Breast epithelium (tissue), 3 donors: ENCODE measurements around the gene PKNOX2.

Experiments
- CTCF ChIP-seq, 3 donors: fragments of 450-650 bp; IDR thresholded peaks; one replicate each; pipeline ENCODE4 v1.5.1; 2016 to 2017; ENCODE audit warnings: antibody characterized with exemption in 3 of 3, mild to moderate bottlenecking in 3 of 3, moderate library complexity in 3 of 3
- POLR2A ChIP-seq: fragments of 450-650 bp; IDR thresholded peaks from one replicate; pipeline ENCODE4 v1.6.1; 2016; ENCODE audit warnings: antibody characterized with exemption, mild to moderate bottlenecking, moderate library complexity
- POLR2AphosphoS5 ChIP-seq, 3 donors: sonication (generic); formaldehyde crosslinking; IDR thresholded peaks; one replicate each; pipeline ENCODE4 v1.6.1; 2017; ENCODE audit warnings: antibody characterized with exemption in 3 of 3

GRCh38 chr11:125393331-125393730 is 228.8 kb downstream of the PKNOX2 start:
- TF ChIP-seq CTCF (IDR thresholded peaks at IDR 0.05) (no peak), POLR2A (no peak), POLR2AphosphoS5 (IDR thresholded peaks at IDR 0.05) (no peak)
